ENCODE measurements around the gene RAB11FIP4.

DNA sequence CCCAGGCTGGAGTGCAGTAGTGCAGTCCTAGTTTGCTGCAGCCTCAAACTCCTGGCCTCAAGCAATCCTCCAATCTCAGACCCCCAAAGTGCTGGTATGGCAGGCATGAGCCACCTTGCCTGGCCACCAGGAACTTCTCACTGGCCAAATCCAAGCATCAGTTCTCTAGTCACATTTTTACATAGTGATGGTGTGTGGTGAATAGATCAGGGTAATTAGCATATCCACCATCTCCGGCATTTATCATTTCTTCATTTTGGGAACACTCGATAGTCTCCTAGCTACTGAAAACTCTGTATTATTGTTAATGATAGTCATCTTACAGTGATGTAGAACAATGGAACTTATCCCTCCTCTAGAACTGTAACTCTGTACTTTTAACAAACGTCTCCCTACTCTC, 58.3 kb downstream of the RAB11FIP4 start:
- no peak for TF ChIP-seq EZH2phosphoT487 (IDR thresholded peaks at IDR 0.05)
- TF ChIP-seq, protein P1, sequence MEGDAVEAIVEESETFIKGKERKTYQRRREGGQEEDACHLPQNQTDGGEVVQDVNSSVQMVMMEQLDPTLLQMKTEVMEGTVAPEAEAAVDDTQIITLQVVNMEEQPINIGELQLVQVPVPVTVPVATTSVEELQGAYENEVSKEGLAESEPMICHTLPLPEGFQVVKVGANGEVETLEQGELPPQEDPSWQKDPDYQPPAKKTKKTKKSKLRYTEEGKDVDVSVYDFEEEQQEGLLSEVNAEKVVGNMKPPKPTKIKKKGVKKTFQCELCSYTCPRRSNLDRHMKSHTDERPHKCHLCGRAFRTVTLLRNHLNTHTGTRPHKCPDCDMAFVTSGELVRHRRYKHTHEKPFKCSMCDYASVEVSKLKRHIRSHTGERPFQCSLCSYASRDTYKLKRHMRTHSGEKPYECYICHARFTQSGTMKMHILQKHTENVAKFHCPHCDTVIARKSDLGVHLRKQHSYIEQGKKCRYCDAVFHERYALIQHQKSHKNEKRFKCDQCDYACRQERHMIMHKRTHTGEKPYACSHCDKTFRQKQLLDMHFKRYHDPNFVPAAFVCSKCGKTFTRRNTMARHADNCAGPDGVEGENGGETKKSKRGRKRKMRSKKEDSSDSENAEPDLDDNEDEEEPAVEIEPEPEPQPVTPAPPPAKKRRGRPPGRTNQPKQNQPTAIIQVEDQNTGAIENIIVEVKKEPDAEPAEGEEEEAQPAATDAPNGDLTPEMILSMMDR (IDR thresholded peaks at IDR 0.05): no peak
- TF ChIP-seq EZH2 (IDR thresholded peaks at IDR 0.05): no peak

Measured in neural progenitor cell (in vitro differentiated cells).